Mucosa of stomach (tissue), 1 donor: ENCODE measurements around the gene TMEM135.
"Not testable (repeated sequence)": the region's sequence is repeated elsewhere in the genome, so short reads cannot be mapped to it uniquely, and the experiment has no call there.

Source experiments
- H3K27me3 ChIP-seq: one replicate; pipeline ENCODE4 v1.7.0; 2013; ENCODE audit warnings: mild to moderate bottlenecking, low read length; ENCODE audit not compliant: control insufficient read depth, insufficient read depth
- H3K36me3 ChIP-seq: one replicate; pipeline ENCODE4 v1.7.0; 2013; ENCODE audit warnings: low read length; ENCODE audit not compliant: control insufficient read depth, insufficient read depth
- H3K4me1 ChIP-seq: one replicate; pipeline ENCODE4 v1.7.0; 2013; ENCODE audit warnings: mild to moderate bottlenecking, low read length; ENCODE audit not compliant: control insufficient read depth, insufficient read depth
- H3K4me3 ChIP-seq: one replicate; pipeline ENCODE4 v1.7.0; 2013; ENCODE audit warnings: low read length
- H3K9ac ChIP-seq: one replicate; pipeline ENCODE4 v1.7.0; 2013; ENCODE audit warnings: mild to moderate bottlenecking, low read length, moderate library complexity
- H3K9me3 ChIP-seq: one replicate; pipeline ENCODE4 v1.7.0; 2013; ENCODE audit warnings: mild to moderate bottlenecking, low read length, moderate library complexity; ENCODE audit not compliant: control insufficient read depth
- donor health status: Pancreatic carcinoma.

TMEM135 gene

GRCh38 chr11:87156970-87157369 lies 119.2 kb downstream of the TMEM135 start:
- Histone ChIP-seq H3K36me3 (no peaks in the 10 kb centered on the region), H3K4me1 (no peaks in the 10 kb centered on the region), H3K27me3 (no peaks in the 10 kb centered on the region), H3K4me3 (no peak overlapping the region), H3K9ac (no peak overlapping the region), H3K9me3 (no peaks in the 10 kb centered on the region)

GRCh38 chr11:87169076-87169475 lies 131.3 kb downstream of the TMEM135 start:
- not testable (repeated sequence) for H3K9ac ChIP-seq, H3K4me3 ChIP-seq, H3K27me3 ChIP-seq, H3K9me3 ChIP-seq, H3K4me1 ChIP-seq, H3K36me3 ChIP-seq

- no peaks in the 10 kb centered on the region for H3K36me3 ChIP-seq
- H3K9ac ChIP-seq: no peak overlapping the region
- H3K4me1 ChIP-seq: peaks cover 9% of the 10 kb centered on the region
- no peak overlapping the region for H3K4me3 ChIP-seq
- no peaks in the 10 kb centered on the region for H3K27me3 ChIP-seq
- H3K9me3 ChIP-seq: no peaks in the 10 kb centered on the region
These were observed 135.7 kb downstream of the TMEM135 start for GRCh38 chr11:87173185-87174039.

- Histone ChIP-seq H3K4me1 (peaks cover 9% of the 10 kb centered on the region), H3K9me3 (no peaks in the 10 kb centered on the region), H3K27me3 (no peaks in the 10 kb centered on the region), H3K4me3 (no peak overlapping the region), H3K36me3 (no peaks in the 10 kb centered on the region), H3K9ac (no peak overlapping the region)
These were observed 137.1 kb downstream of the TMEM135 start for GRCh38 chr11:87174870-87175269.

GRCh38 chr11:87176044-87176443 lies 138.3 kb downstream of the TMEM135 start:
- H3K27me3 ChIP-seq: no peaks in the 10 kb centered on the region
- peaks cover 9% of the 10 kb centered on the region for H3K4me1 ChIP-seq
- no peak overlapping the region for H3K4me3 ChIP-seq
- H3K9ac ChIP-seq: no peak overlapping the region
- no peaks in the 10 kb centered on the region for H3K9me3 ChIP-seq
- no peaks in the 10 kb centered on the region for H3K36me3 ChIP-seq

- Histone ChIP-seq H3K9me3 (no peaks in the 10 kb centered on the region), H3K4me1 (no peaks in the 10 kb centered on the region), H3K9ac (no peak overlapping the region), H3K27me3 (no peaks in the 10 kb centered on the region), H3K36me3 (no peaks in the 10 kb centered on the region), H3K4me3 (no peak overlapping the region)
These were observed 141.9 kb downstream of the TMEM135 start for GRCh38 chr11:87179621-87180020.

- Histone ChIP-seq H3K9ac (no peak overlapping the region), H3K9me3 (no peaks in the 10 kb centered on the region), H3K27me3 (no peaks in the 10 kb centered on the region), H3K4me1 (no peaks in the 10 kb centered on the region), H3K4me3 (no peak overlapping the region), H3K36me3 (no peaks in the 10 kb centered on the region)
These were observed 143.0 kb downstream of the TMEM135 start for GRCh38 chr11:87180742-87181141.

GRCh38 chr11:87181143-87181542 lies 143.4 kb downstream of the TMEM135 start:
- Histone ChIP-seq H3K9me3 (no peaks in the 10 kb centered on the region), H3K27me3 (no peaks in the 10 kb centered on the region), H3K36me3 (no peaks in the 10 kb centered on the region), H3K9ac (no peak overlapping the region), H3K4me3 (no peak overlapping the region), H3K4me1 (no peaks in the 10 kb centered on the region)

GRCh38 chr11:87185228-87185627 lies 147.5 kb downstream of the TMEM135 start:
- no peaks in the 10 kb centered on the region for H3K9me3 ChIP-seq
- no peaks in the 10 kb centered on the region for H3K4me1 ChIP-seq
- no peaks in the 10 kb centered on the region for H3K36me3 ChIP-seq
- no peaks in the 10 kb centered on the region for H3K27me3 ChIP-seq
- no peak overlapping the region for H3K4me3 ChIP-seq
- H3K9ac ChIP-seq: no peak overlapping the region

GRCh38 chr11:87187076-87187475 lies 149.3 kb downstream of the TMEM135 start:
- no peaks in the 10 kb centered on the region for H3K36me3 ChIP-seq
- H3K9ac ChIP-seq: no peak overlapping the region
- no peaks in the 10 kb centered on the region for H3K9me3 ChIP-seq
- no peaks in the 10 kb centered on the region for H3K4me1 ChIP-seq
- H3K27me3 ChIP-seq: no peaks in the 10 kb centered on the region
- H3K4me3 ChIP-seq: no peak overlapping the region

GRCh38 chr11:87187930-87188329 lies 150.2 kb downstream of the TMEM135 start:
- Histone ChIP-seq H3K9me3 (no peaks in the 10 kb centered on the region), H3K27me3 (no peaks in the 10 kb centered on the region), H3K4me3 (no peak overlapping the region), H3K9ac (no peak overlapping the region), H3K4me1 (no peaks in the 10 kb centered on the region), H3K36me3 (no peaks in the 10 kb centered on the region)

GRCh38 chr11:87188396-87188795 lies 150.7 kb downstream of the TMEM135 start:
- not testable (repeated sequence) for H3K9ac ChIP-seq, H3K4me1 ChIP-seq, H3K4me3 ChIP-seq, H3K9me3 ChIP-seq, H3K27me3 ChIP-seq, H3K36me3 ChIP-seq

GRCh38 chr11:87188921-87189320 lies 151.2 kb downstream of the TMEM135 start:
- H3K36me3 ChIP-seq, H3K9me3 ChIP-seq, H3K9ac ChIP-seq, H3K27me3 ChIP-seq, H3K4me1 ChIP-seq, H3K4me3 ChIP-seq: not testable (repeated sequence)
